NCI-H2227 treated with DMSO at 0.1 percent for 48 hours (cell line): ENCODE data around the gene CHKA.

Experiments
- DNase-seq: peaks from one replicate; lab custom pipeline; 2025; lab: John Stamatoyannopoulos, UW

CHKA gene

DNA sequence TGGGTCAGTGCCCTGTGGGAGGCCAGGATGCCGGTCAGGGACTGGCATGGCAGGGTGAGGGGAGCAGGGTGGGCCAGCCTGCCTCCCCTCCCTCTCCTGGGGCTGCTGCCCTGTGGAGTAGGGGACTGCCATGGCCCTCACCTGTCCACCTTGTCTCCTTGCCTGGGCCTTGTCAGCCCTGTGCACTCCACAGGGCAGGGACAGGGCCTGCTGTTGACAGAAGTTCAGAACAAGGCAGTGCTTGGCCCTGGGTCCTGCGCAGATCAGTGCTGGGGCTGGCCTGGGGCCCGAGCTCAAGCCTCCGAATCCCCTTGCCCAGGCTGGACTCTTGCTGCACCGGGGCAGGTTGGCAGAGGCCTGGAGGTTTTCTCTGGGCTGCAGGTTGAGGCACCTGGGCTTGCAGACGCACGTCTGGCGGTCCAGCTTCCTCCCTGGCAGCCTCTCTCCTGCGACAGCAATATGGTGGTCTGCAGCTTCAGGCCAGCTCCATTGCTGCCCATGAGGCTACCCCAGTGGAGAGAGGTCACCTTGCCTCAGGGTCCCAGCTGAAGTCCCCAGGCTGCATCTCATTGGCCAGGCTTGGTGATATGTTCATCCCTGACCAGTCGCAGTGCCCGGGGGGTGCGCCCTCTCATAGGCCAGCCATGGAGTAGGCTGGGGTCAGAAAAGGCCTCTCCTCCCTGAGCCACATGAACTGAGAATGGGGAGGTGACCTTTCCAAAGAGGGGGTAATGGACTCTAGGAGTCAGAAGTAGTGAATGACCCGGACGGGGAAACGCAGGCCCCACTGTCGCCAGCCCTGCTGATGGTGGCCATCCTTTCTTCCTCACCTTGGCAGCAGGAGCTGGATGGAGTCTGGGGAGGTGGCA is 21.5 kb upstream of the CHKA start:
- DNase-seq: no peak

DNA sequence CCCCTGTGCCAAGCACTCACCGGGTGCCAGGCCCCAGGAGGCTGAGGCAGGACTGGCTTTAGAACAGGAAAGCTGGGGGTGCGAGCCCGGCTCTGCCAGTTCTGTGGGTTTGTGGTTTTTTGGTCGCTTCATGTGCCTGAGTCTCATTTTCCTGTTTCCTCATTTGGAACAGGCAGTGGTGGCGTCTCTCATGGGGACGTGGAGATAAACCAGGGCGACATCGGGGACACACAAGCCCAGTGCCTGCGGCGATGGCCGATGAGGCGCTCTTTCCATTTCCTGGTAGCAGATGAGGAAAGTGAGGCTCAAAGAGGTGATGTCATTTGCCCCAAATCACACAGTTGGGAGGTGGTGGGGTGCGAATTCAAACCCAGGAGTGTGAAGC is 20.8 kb upstream of the CHKA start:
- DNase-seq: no peak

GRCh38 chr11:68141246-68142027 is 20.2 kb upstream of the CHKA start:
- DNase-seq: no peak

GRCh38 chr11:68140496-68141245 is 19.5 kb upstream of the CHKA start:
- DNase-seq: peak; percentile 29

DNA sequence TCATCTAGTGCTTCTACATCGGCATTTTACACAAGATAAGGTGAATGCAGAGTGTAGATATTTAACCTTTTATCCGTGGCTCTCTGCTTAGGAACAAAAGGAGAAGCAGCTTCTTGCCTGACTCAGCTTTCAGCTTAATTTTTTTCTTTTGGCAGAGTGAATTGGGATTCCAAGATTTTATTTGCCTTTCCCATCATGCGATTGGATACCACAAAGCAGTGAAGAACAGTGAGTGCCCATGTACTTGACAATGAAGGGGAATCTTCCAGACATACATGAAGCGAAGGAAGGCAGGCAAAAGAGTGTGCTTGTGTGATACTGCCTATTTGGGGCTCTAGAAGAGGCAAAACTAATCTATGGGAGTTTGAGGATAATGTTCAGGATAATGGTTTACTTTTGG is 17.0 kb upstream of the CHKA start:
- DNase-seq: no peak

GRCh38 chr11:68137833-68138232 is 16.6 kb upstream of the CHKA start:
- no peak for DNase-seq

- no peak for DNase-seq
Observed at GRCh38 chr11:68136866-68137265, 15.7 kb upstream of the CHKA start.

- DNase-seq: no peak
Observed at GRCh38 chr11:68135161-68135560, 14.0 kb upstream of the CHKA start.

- DNase-seq: no peak
Observed at GRCh38 chr11:68133761-68134160, 12.6 kb upstream of the CHKA start.

DNA sequence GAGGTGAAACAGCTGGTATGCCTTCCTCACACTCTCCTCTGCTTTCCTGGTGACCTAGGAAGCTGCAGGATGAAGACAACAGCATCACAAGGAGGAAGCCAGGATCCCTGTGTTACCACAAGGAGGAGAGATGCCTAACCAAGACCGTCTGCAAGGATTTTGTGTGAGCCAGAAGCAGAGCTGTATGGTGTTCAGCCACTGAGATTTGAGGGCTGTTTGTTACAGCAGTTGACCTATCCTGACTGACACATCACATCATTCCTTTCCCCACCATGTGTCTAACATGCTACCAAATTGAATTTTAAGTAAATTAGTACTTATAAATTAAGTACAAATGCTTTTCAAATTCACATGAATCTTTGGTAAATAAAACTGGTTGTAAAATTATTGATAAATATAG is 8.9 kb upstream of the CHKA start:
- DNase-seq: no peak

DNA sequence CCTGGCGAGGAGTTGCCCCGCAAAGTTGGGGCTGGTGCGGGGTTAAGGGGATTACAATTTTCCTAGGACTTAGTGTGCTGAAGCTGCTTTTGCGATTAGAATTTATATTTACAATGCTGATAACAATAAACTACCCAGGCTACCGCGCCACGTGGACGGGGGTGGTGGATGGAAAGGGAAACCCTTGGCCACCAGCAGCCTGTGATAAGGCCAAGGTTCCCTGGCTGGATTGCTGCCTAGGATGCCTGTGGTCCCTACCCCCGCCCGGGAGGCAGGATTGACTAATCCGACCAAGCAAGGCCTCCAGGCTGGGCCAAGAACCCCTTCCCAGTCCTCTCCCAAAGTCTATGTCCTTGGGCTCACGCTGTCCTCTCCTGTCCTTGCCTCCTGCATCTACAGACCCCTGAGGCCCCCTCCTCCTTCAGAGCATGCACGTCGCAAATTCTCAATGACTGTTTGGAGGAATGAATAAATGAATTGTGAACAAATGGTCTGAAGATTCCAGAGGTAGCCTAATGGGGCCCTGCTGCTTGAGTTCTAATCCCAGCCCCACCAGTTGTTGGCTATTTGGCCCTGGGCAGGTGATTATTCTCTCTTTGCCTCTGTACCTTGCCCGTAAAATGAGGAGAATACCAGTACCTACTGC is 7.6 kb upstream of the CHKA start:
- no peak for DNase-seq

GRCh38 chr11:68127714-68128681 is 6.8 kb upstream of the CHKA start:
- DNase-seq: peak; percentile 32

GRCh38 chr11:68125164-68125563 is 4.0 kb upstream of the CHKA start:
- DNase-seq: no peak

DNA sequence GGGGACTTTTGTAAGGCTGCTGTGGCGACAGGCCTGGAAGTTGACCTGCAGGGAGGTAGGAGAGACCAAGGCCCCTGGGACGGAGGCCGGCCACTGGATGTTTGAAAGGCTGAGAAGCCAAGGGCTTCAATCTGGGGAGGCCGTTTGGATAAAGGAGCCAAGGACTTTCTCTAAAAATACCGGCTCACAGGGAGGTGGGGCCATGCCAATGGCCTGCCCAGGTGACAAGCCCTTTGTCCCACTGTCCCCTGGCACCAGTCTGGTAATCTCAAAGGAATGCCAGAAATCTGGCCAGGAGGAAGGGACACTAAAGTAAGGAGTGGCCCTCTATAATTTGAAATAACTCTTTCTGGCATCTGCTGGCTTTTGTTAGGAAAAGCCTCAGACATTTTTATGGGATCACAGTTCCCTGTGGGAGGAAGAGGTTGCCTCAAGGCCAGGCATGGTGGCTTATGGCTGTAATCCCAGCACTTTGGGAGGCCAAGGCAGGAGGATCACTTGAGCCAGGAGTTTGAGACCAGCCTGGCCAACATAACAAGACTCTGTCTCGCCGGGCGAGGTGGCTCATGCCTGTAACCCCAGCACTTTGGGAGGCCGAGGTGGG is 1.9 kb upstream of the CHKA start:
- no peak for DNase-seq

DNA sequence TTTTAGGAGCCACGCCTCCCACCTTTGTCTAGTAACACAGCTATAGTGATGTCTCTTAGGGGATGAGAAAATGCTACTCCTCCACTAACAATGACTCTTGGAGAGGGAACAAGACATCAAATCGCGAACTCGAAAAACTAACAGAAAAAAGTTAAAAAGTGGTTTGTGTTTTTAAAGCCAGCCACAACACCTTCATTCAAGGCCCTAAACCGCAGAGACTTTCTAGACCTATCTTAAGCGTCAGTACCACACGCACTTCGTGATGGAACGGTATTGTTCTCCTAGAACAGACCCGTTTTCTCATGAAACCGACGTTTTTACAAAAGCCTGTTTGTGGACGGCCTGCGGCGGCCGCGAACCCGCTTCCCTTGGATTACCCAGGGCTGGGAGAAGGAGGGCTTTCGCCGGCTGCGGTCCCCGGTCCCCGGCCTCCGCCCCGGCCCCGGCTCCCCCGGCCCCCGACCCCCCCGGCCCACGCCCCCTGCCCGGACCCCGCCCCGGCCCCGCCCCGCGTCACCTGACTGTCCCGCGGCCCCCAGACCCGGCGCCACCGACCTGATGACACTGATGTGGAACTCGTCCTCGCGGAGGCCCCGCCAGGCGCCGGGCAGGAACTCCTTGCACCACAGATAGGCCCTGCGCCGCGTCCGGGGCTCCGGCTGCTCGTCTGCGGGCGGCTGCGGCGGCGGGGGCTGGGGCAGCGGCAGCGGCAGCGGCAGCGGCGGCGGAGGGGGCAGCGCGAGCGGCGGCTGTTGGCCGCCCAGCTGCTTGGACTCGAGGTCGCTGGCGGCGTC is 718 bp downstream of the CHKA start:
- peak; percentile 38 for DNase-seq

DNA sequence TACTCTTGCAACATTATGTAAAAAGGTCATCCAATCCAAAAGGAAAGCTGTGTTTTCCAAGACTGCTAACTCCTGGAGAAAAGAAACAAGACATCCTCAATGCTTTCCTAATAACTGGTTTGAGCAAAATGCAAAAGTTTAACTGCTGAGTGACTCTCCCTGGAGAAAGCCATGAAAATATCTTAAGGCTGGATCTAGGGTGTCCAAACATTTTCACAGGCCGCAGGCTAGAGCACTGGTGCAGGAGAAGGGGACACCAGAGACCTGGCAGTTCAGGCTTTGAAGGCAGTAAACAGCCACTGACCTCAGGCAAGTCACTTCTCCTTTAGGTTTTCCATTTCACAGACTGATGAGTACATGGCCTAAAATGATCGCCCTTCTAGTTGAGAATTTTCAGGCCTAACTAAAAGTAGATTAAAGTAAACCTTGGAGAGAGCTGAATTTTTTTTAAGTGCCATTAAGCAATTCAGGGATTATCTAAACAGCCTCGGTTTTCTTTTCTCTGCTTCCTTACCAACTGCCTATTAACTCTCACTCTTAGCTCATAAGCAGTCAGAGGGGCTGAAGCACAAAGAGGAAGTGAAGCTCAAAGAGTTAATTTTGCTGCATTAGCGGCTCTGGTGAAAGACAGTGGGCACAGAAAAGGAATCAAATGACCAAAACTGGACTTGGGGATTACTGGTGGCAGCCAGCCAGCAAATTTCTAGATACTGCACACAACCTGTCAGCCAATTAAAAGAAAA is 2.3 kb downstream of the CHKA start:
- no peak for DNase-seq

GRCh38 chr11:68117853-68118470 is 3.2 kb downstream of the CHKA start:
- no peak for DNase-seq

DNA sequence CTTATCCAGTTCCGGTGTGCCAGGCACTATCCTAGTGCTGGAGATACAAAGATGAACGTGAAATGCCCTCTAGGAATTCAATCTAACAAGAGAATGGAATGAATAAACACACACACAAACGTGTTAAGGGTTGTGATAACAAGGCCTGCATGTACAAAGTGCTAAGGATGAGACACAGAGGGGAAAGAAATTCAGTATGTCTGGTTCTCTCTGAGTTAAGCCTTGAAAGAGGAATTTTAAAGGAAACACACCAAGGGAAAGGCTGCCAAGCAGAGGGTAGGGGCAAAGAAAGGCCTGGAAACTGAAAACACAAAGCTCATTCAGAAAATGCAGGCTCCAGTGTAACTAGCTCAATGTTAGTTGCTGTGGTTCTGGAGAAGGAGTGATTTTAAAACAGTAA is 4.2 kb downstream of the CHKA start:
- DNase-seq: no peak

GRCh38 chr11:68116126-68116525 is 5.1 kb downstream of the CHKA start:
- no peak for DNase-seq
